Stimulated activated CD8-positive, alpha-beta memory T cell treated with anti-CD3 and anti-CD28 coated beads, Interleukin-7, amount 100 ng/mL, for 1 hour (primary cell): ENCODE measurements around the gene G2E3.
"Not testable (repeated sequence)": the region's sequence is repeated elsewhere in the genome, so short reads cannot be mapped to it uniquely, and the experiment has no call there.

Source experiments
- DNase-seq, 2 donors: peaks; one replicate each; pipeline ENCODE4 v3.0.0-alpha.2; 2020; ENCODE audit warnings: low read depth in 2 of 2

The G2E3 gene

GRCh38 chr14:30600922-30601918 lies 42.3 kb downstream of the G2E3 start:
- no peak for DNase-seq

- no peak for DNase-seq
These were observed 44.4 kb downstream of the G2E3 start for GRCh38 chr14:30603402-30603801.

GRCh38 chr14:30604696-30605095 lies 45.7 kb downstream of the G2E3 start:
- not testable (repeated sequence) for DNase-seq

GRCh38 chr14:30607156-30607780 lies 48.3 kb downstream of the G2E3 start:
- DNase-seq, result no peak

- DNase-seq, result no peak
These were observed 49.6 kb downstream of the G2E3 start for GRCh38 chr14:30608533-30609006.

- no peak for DNase-seq
These were observed 51.9 kb downstream of the G2E3 start for GRCh38 chr14:30610787-30611343.

- no peak for DNase-seq
These were observed 55.2 kb downstream of the G2E3 start for GRCh38 chr14:30614155-30614554.

- DNase-seq, result no peak
These were observed 61.2 kb downstream of the G2E3 start for GRCh38 chr14:30620178-30620577.

- no peak for DNase-seq
These were observed 62.5 kb downstream of the G2E3 start for GRCh38 chr14:30621354-30621939.

GRCh38 chr14:30621940-30622830 lies 63.2 kb downstream of the G2E3 start, which contains the start of gene SCFD1:
Gene SCFD1, plus strand, starts transcription at chr14:30622319. Its CDS starts 20 bp downstream, at chr14:30622339.
- peak; percentile 82 to 84 for DNase-seq

- no peak for DNase-seq
These were observed 64.6 kb downstream of the G2E3 start for GRCh38 chr14:30623412-30624131.

- DNase-seq, result no peak
These were observed 65.1 kb downstream of the G2E3 start for GRCh38 chr14:30624132-30624423.

- no peak for DNase-seq
These were observed 66.6 kb downstream of the G2E3 start for GRCh38 chr14:30625533-30625932.

GRCh38 chr14:30629432-30629831 lies 70.5 kb downstream of the G2E3 start:
- DNase-seq, result not testable (repeated sequence)

- DNase-seq, result no peak
These were observed 71.3 kb downstream of the G2E3 start for GRCh38 chr14:30630248-30630647.

GRCh38 chr14:30632730-30633129 lies 73.8 kb downstream of the G2E3 start:
- DNase-seq, result no peak

GRCh38 chr14:30638926-30639325 lies 80.0 kb downstream of the G2E3 start:
- DNase-seq, result no peak

- DNase-seq, result no peak
These were observed 82.2 kb downstream of the G2E3 start for GRCh38 chr14:30641207-30641606.

GRCh38 chr14:30644462-30644861 lies 85.5 kb downstream of the G2E3 start:
- not testable (repeated sequence) for DNase-seq

- no peak for DNase-seq
These were observed 86.6 kb downstream of the G2E3 start for GRCh38 chr14:30645600-30645999.
